Neural cell (in vitro differentiated cells): ENCODE data around the gene KRT86.

ENCODE experiments used
- EZH2 ChIP-seq: fragments of 200-600, 300-800 bp; shearing (Covaris generic), sonication (generic); IDR thresholded peaks from 2 replicates; pipeline ENCODE4 v1.6.1; 2014; ENCODE audit warnings: antibody characterized with exemption, low read length, borderline replicate concordance, mild to moderate bottlenecking; ENCODE audit not compliant: insufficient read depth, poor library complexity, severe bottlenecking
- TF ChIP-seq, protein P1 (sequence below): fragments of 450-650 bp; IDR thresholded peaks from 2 replicates; pipeline ENCODE4 v1.5.1; 2014; ENCODE audit warnings: antibody characterized with exemption, mild to moderate bottlenecking, moderate library complexity; ENCODE audit not compliant: poor library complexity, severe bottlenecking

DNA sequence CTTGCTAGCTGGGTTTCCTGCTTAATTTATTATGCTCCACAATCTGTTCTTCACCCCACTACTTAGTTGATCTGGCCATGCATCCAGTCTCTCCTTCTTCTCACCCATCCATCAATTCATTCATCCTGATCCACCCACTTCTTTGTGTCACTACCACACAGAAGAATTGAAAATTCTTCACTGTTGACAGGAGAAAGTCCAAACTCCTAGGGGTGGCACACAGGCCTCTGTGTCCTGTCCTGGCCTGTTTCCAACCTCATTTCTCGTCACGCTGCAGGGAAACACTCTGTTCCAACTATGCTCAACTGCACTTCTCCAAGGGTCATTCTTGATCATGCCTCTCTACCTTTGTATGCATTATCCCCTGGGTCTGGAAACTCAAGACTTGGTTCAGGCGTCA lies 57.4 kb downstream of the KRT86 start:
- TF ChIP-seq EZH2, result no peak
- TF ChIP-seq, protein P1, sequence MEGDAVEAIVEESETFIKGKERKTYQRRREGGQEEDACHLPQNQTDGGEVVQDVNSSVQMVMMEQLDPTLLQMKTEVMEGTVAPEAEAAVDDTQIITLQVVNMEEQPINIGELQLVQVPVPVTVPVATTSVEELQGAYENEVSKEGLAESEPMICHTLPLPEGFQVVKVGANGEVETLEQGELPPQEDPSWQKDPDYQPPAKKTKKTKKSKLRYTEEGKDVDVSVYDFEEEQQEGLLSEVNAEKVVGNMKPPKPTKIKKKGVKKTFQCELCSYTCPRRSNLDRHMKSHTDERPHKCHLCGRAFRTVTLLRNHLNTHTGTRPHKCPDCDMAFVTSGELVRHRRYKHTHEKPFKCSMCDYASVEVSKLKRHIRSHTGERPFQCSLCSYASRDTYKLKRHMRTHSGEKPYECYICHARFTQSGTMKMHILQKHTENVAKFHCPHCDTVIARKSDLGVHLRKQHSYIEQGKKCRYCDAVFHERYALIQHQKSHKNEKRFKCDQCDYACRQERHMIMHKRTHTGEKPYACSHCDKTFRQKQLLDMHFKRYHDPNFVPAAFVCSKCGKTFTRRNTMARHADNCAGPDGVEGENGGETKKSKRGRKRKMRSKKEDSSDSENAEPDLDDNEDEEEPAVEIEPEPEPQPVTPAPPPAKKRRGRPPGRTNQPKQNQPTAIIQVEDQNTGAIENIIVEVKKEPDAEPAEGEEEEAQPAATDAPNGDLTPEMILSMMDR, result no peak
